22Rv1 (cell line): Measurements from ENCODE around the gene NPSR1.

Source experiments
- CTCF ChIP-seq: fragments of 450-650 bp; IDR thresholded peaks from 2 replicates; pipeline ENCODE4 v1.5.1; 2017; ENCODE audit warnings: mild to moderate bottlenecking
- ZFX ChIP-seq: fragments of 450-650 bp; IDR thresholded peaks from 2 replicates; pipeline ENCODE4 v1.6.1; 2017; ENCODE audit warnings: antibody characterized with exemption, borderline replicate concordance

- TF ChIP-seq CTCF (no peak), ZFX (no peak)
Measured at GRCh38 chr7:34851431-34851830, 193.4 kb downstream of the NPSR1 start.
